Epithelial cell of prostate (primary cell): Measurements from ENCODE around the gene JAML.

Experiments used
- DNase-seq: peaks from one replicate; pipeline ENCODE4 v3.0.0-alpha.2; 2011; ENCODE audit warnings: low read depth, low spot score
- H3K27ac ChIP-seq: fragments of 450-650 bp; 2 replicates; pipeline ENCODE4 v1.5.1; 2017; ENCODE audit warnings: mild to moderate bottlenecking

JAML gene

GRCh38 chr11:118170231-118170630, 54.6 kb downstream of the JAML start:
- DNase-seq, result no peak
- H3K27ac ChIP-seq, result no peak overlapping the region

GRCh38 chr11:118169300-118170140, 55.3 kb downstream of the JAML start:
- DNase-seq, result no peak
- H3K27ac ChIP-seq, result no peak overlapping the region

GRCh38 chr11:118168751-118169150, 56.1 kb downstream of the JAML start:
- no peak for DNase-seq
- H3K27ac ChIP-seq, result no peak overlapping the region

GRCh38 chr11:118168316-118168715, 56.5 kb downstream of the JAML start:
- no peak for DNase-seq
- H3K27ac ChIP-seq, result no peak overlapping the region

GRCh38 chr11:118167906-118168305, 56.9 kb downstream of the JAML start:
- H3K27ac ChIP-seq, result no peak overlapping the region
- DNase-seq, result no peak

- H3K27ac ChIP-seq, result no peak overlapping the region
- no peak for DNase-seq
Observed at GRCh38 chr11:118167253-118167652, 57.6 kb downstream of the JAML start.

GRCh38 chr11:118166641-118167040, 58.2 kb downstream of the JAML start:
- no peak for DNase-seq
- peak overlapping the region; percentile 58 for H3K27ac ChIP-seq

- H3K27ac ChIP-seq, result no peak overlapping the region
- no peak for DNase-seq
Observed at GRCh38 chr11:118164885-118165284, 59.9 kb downstream of the JAML start.

- no peak overlapping the region for H3K27ac ChIP-seq
- no peak for DNase-seq
Observed at GRCh38 chr11:118163494-118163893, 61.3 kb downstream of the JAML start.

GRCh38 chr11:118162846-118163245, 62.0 kb downstream of the JAML start:
- no peak overlapping the region for H3K27ac ChIP-seq
- DNase-seq, result no peak

GRCh38 chr11:118161786-118162185, 63.0 kb downstream of the JAML start:
- H3K27ac ChIP-seq, result no peak overlapping the region
- DNase-seq, result no peak

- DNase-seq, result no peak
- H3K27ac ChIP-seq, result no peak overlapping the region
Observed at GRCh38 chr11:118157186-118157895, 67.5 kb downstream of the JAML start.

GRCh38 chr11:118156531-118157185, 68.2 kb downstream of the JAML start:
- no peak for DNase-seq
- no peak overlapping the region for H3K27ac ChIP-seq

- no peak for DNase-seq
- no peak overlapping the region for H3K27ac ChIP-seq
Observed at GRCh38 chr11:118155776-118156530, 68.9 kb downstream of the JAML start.

- no peak overlapping the region for H3K27ac ChIP-seq
- no peak for DNase-seq
Observed at GRCh38 chr11:118154641-118155040, 70.2 kb downstream of the JAML start.

GRCh38 chr11:118153976-118154375, 70.8 kb downstream of the JAML start:
- no peak overlapping the region for H3K27ac ChIP-seq
- no peak for DNase-seq

GRCh38 chr11:118153516-118153915, 71.3 kb downstream of the JAML start:
- H3K27ac ChIP-seq, result no peak overlapping the region
- DNase-seq, result no peak

GRCh38 chr11:118152552-118153471, 72.0 kb downstream of the JAML start, which contains the start of gene SCN4B:
TSS of gene SCN4B (minus strand) at chr11:118152823. CDS start at chr11:118152673, 150 bp downstream.
- DNase-seq, result no peak
- H3K27ac ChIP-seq, result no peak within 1 kb of the TSS

- DNase-seq, result no peak
Observed at GRCh38 chr11:118152020-118152551, 72.7 kb downstream of the JAML start.

More at GRCh38 chr11:118152020-118152551, 72.7 kb downstream of the JAML start:
- H3K27ac ChIP-seq, result no peak overlapping the region
